Measurements from ENCODE around the gene C2orf68. TPM values are rescaled to one million over a fixed set of nuclear protein-coding genes. Genes with fewer than 3 reads are reported as not detected.

The C2orf68 gene
- total RNA-seq, 1 experiment from 2014 or later = 34.3 TPM

GRCh38 chr2:85644909-85645308 is 33.0 kb upstream of the C2orf68 start:
- CTCF ChIA-PET = interaction anchor here (0.6 to 1.8 kb wide), 4 partner anchors 13 to 97 kb away, joined by 3 to 8 read pairs (median 4); no protein-coding TSS in a partner anchor
- no peak for TF ChIP-seq CTCF (IDR thresholded peaks at IDR 0.05; ENCODE audit: unreplicated experiment)
- POLR2A ChIA-PET = no interaction called here
- intact Hi-C loops (cut with micrococcal nuclease) = no loop called here
- H3K27ac Mint-ChIP-seq (ENCODE audit: low read depth, unreplicated experiment) = no peak overlapping the region
- H3K4me1 Mint-ChIP-seq (ENCODE audit: insufficient read depth, unreplicated experiment) = peaks cover 9% of the 10 kb centered on the region
- no peaks in the 10 kb centered on the region for H3K9me3 Mint-ChIP-seq (ENCODE audit: unreplicated experiment)
- no TSS peak for BruUV-seq (replicated peaks)
- no peaks in the 10 kb centered on the region for H3K27me3 Mint-ChIP-seq (ENCODE audit: insufficient read depth, unreplicated experiment)
- no peak overlapping the region for H3K4me3 Mint-ChIP-seq (ENCODE audit: unreplicated experiment)
- no peak for DNase-seq (ENCODE audit: unreplicated experiment)
- peaks cover 100% of the 10 kb centered on the region for H3K36me3 Mint-ChIP-seq (ENCODE audit: insufficient read depth, unreplicated experiment)

GRCh38 chr2:85642725-85643124 is 30.9 kb upstream of the C2orf68 start:
- DNase-seq (ENCODE audit: unreplicated experiment) = no peak
- POLR2A ChIA-PET = interaction anchor here (1.6 kb wide), 1 partner anchor 65 kb away, joined by 4 read pairs; no protein-coding TSS in a partner anchor
- BruUV-seq (replicated peaks) = no TSS peak
- intact Hi-C loops (cut with micrococcal nuclease) = no loop called here
- Mint-ChIP-seq H3K4me3 (ENCODE audit: unreplicated experiment) (no peak overlapping the region), H3K27me3 (ENCODE audit: insufficient read depth, unreplicated experiment) (no peaks in the 10 kb centered on the region), H3K9me3 (ENCODE audit: unreplicated experiment) (no peaks in the 10 kb centered on the region), H3K27ac (ENCODE audit: low read depth, unreplicated experiment) (no peak overlapping the region), H3K36me3 (ENCODE audit: insufficient read depth, unreplicated experiment) (peaks cover 100% of the 10 kb centered on the region), H3K4me1 (ENCODE audit: insufficient read depth, unreplicated experiment) (no peaks in the 10 kb centered on the region)
- no peak for TF ChIP-seq CTCF (IDR thresholded peaks at IDR 0.05; ENCODE audit: unreplicated experiment)
- CTCF ChIA-PET = interaction anchor here (1.2 kb wide), 1 partner anchor 10 kb away, joined by 4 read pairs; no protein-coding TSS in a partner anchor

- Mint-ChIP-seq H3K36me3 (ENCODE audit: insufficient read depth, unreplicated experiment) (peaks cover 93% of the 10 kb centered on the region), H3K27me3 (ENCODE audit: insufficient read depth, unreplicated experiment) (no peaks in the 10 kb centered on the region), H3K27ac (ENCODE audit: low read depth, unreplicated experiment) (peak overlapping the region; percentile 28), H3K4me1 (ENCODE audit: insufficient read depth, unreplicated experiment) (peaks cover 13% of the 10 kb centered on the region), H3K4me3 (ENCODE audit: unreplicated experiment) (no peak overlapping the region), H3K9me3 (ENCODE audit: unreplicated experiment) (no peaks in the 10 kb centered on the region)
- intact Hi-C loops (cut with micrococcal nuclease) = no loop called here
- ChIA-PET POLR2A (interaction anchor here (0.6 to 1.1 kb wide), 5 partner anchors 15 to 107 kb away, joined by 3 to 4 read pairs (median 3); no protein-coding TSS in a partner anchor), CTCF (interaction anchor here (0.6 to 5.3 kb wide), 12 partner anchors 10 to 460 kb away, joined by 3 to 98 read pairs (median 7); no protein-coding TSS in a partner anchor)
- no peak for DNase-seq (ENCODE audit: unreplicated experiment)
- BruUV-seq (replicated peaks) = no TSS peak
- TF ChIP-seq CTCF (IDR thresholded peaks at IDR 0.05; ENCODE audit: unreplicated experiment) = no peak
These were observed 23.8 kb upstream of the C2orf68 start for GRCh38 chr2:85635636-85636035.

- TF ChIP-seq CTCF (IDR thresholded peaks at IDR 0.05; ENCODE audit: unreplicated experiment) = no peak
- Mint-ChIP-seq H3K27ac (ENCODE audit: low read depth, unreplicated experiment) (peak overlapping the region; percentile 28), H3K27me3 (ENCODE audit: insufficient read depth, unreplicated experiment) (no peaks in the 10 kb centered on the region), H3K4me1 (ENCODE audit: insufficient read depth, unreplicated experiment) (peaks cover 13% of the 10 kb centered on the region), H3K4me3 (ENCODE audit: unreplicated experiment) (no peak overlapping the region), H3K36me3 (ENCODE audit: insufficient read depth, unreplicated experiment) (peaks cover 93% of the 10 kb centered on the region), H3K9me3 (ENCODE audit: unreplicated experiment) (no peaks in the 10 kb centered on the region)
- ChIA-PET CTCF (interaction anchor here (0.6 to 5.3 kb wide), 7 partner anchors 14 to 180 kb away, joined by 3 to 98 read pairs (median 47); no protein-coding TSS in a partner anchor), POLR2A (interaction anchor here (0.6 to 1.0 kb wide), 2 partner anchors 65 to 107 kb away, joined by 3 to 4 read pairs; no protein-coding TSS in a partner anchor)
- intact Hi-C loops (cut with micrococcal nuclease) = no loop called here
- no peak for DNase-seq (ENCODE audit: unreplicated experiment)
- no TSS peak for BruUV-seq (replicated peaks)
These were observed 23.1 kb upstream of the C2orf68 start for GRCh38 chr2:85635011-85635410.
